A172 (cell line): Measurements from ENCODE around the gene COL8A2. TPM values are rescaled to one million over a fixed set of nuclear protein-coding genes. Genes with fewer than 3 reads are reported as not detected.

Source experiments
- DNase-seq: peaks from one replicate; pipeline ENCODE4 v3.0.0-alpha.2; 2015; ENCODE audit warnings: low spot score
- total RNA-seq: library from RNA; depleted of rRNA; stranded (reverse); fragments of >200 nt; shearing (Covaris generic); gene quantifications from 2 replicates; pipeline ENCODE4 v1.2.3, GENCODE V29; 2014

Gene COL8A2
- total RNA-seq, 1 experiment from 2014 or later: 0.72 TPM

- no peak for DNase-seq
Observed at GRCh38 chr1:36157973-36158826, 33.2 kb upstream of the COL8A2 start.

- DNase-seq: no peak
Observed at GRCh38 chr1:36157115-36157903, 32.3 kb upstream of the COL8A2 start.

GRCh38 chr1:36156329-36157114 lies 31.5 kb upstream of the COL8A2 start:
- DNase-seq: peak; percentile 33

GRCh38 chr1:36155408-36156328 lies 30.6 kb upstream of the COL8A2 start, which contains the start of gene MAP7D1:
MAP7D1 (plus strand) TSS chr1:36156160; CDS start chr1:36156418, 258 bp downstream.
- DNase-seq: peak; percentile 52

- no peak for DNase-seq
Observed at GRCh38 chr1:36154765-36155407, 29.9 kb upstream of the COL8A2 start.

GRCh38 chr1:36154335-36154734 lies 29.3 kb upstream of the COL8A2 start:
- no peak for DNase-seq

- no peak for DNase-seq
Observed at GRCh38 chr1:36153476-36153875, 28.5 kb upstream of the COL8A2 start.

GRCh38 chr1:36151845-36152203 lies 26.8 kb upstream of the COL8A2 start:
- peak; percentile 56 for DNase-seq

GRCh38 chr1:36151134-36151844 lies 26.3 kb upstream of the COL8A2 start:
- no peak for DNase-seq

- peak; percentile 94 for DNase-seq
Observed at GRCh38 chr1:36150296-36151133, 25.5 kb upstream of the COL8A2 start.

GRCh38 chr1:36149973-36150295 lies 24.9 kb upstream of the COL8A2 start:
- DNase-seq: no peak

- peak; percentile 97 for DNase-seq
Observed at GRCh38 chr1:36149237-36149972, 24.4 kb upstream of the COL8A2 start, which contains the start of gene TRAPPC3. TRAPPC3 (minus strand) TSS chr1:36149486; CDS start chr1:36149378, 108 bp downstream.

- DNase-seq: no peak
Observed at GRCh38 chr1:36148821-36149236, 23.8 kb upstream of the COL8A2 start.

- DNase-seq: no peak
Observed at GRCh38 chr1:36144413-36144812, 19.4 kb upstream of the COL8A2 start.

GRCh38 chr1:36143424-36143823 lies 18.4 kb upstream of the COL8A2 start:
- DNase-seq: no peak

- no peak for DNase-seq
Observed at GRCh38 chr1:36142121-36142520, 17.1 kb upstream of the COL8A2 start.

- DNase-seq: no peak
Observed at GRCh38 chr1:36139521-36139920, 14.5 kb upstream of the COL8A2 start.

- no peak for DNase-seq
Observed at GRCh38 chr1:36137776-36138175, 12.8 kb upstream of the COL8A2 start.
